Measurements from ENCODE around the gene MAP2K7. TPM values are rescaled to one million over a fixed set of nuclear protein-coding genes. Genes with fewer than 3 reads are reported as not detected.
A peak's percentile ranks its signal among the peaks of the same experiment; 100 is the strongest.
"Not testable (repeated sequence)": the region's sequence is repeated elsewhere in the genome, so short reads cannot be mapped to it uniquely, and the experiment has no call there.

Gene MAP2K7
- total RNA-seq = 20.8 TPM

- DNase-seq (ENCODE audit: low spot score) (peak; percentile 100), ATAC-seq (peak; percentile 83)
Measured at GRCh38 chr19:7903244-7904073, at the start of gene MAP2K7. TSS of gene MAP2K7 (plus strand) at chr19:7903877. CDS start at chr19:7903945, 68 bp downstream.

GRCh38 chr19:7855426-7856108 is 48.1 kb upstream of the MAP2K7 start:
- DNase-seq (ENCODE audit: low spot score) (no peak), ATAC-seq (no peak)

- no peak for ATAC-seq
- DNase-seq (ENCODE audit: low spot score) = no peak
Measured at GRCh38 chr19:7856109-7856591, 47.5 kb upstream of the MAP2K7 start.

GRCh38 chr19:7856679-7857663 is 46.7 kb upstream of the MAP2K7 start:
- no peak for DNase-seq (ENCODE audit: low spot score)
- no peak for ATAC-seq

- DNase-seq (ENCODE audit: low spot score) (no peak), ATAC-seq (no peak)
Measured at GRCh38 chr19:7857727-7858108, 46.0 kb upstream of the MAP2K7 start.

GRCh38 chr19:7858109-7858770 is 45.4 kb upstream of the MAP2K7 start:
- DNase-seq (ENCODE audit: low spot score) = no peak

GRCh38 chr19:7859087-7859486 is 44.6 kb upstream of the MAP2K7 start:
- not testable (repeated sequence) for DNase-seq (ENCODE audit: low spot score); ATAC-seq

More at GRCh38 chr19:7858109-7858770, 45.4 kb upstream of the MAP2K7 start:
- ATAC-seq = no peak

- DNase-seq (ENCODE audit: low spot score) = no peak
Measured at GRCh38 chr19:7859831-7860713, 43.6 kb upstream of the MAP2K7 start.

GRCh38 chr19:7860714-7861618 is 42.7 kb upstream of the MAP2K7 start:
- DNase-seq (ENCODE audit: low spot score) (no peak), ATAC-seq (no peak)

More at GRCh38 chr19:7859831-7860713, 43.6 kb upstream of the MAP2K7 start:
- ATAC-seq = no peak

GRCh38 chr19:7861619-7862412 is 41.9 kb upstream of the MAP2K7 start:
- DNase-seq (ENCODE audit: low spot score) (no peak), ATAC-seq (no peak)

GRCh38 chr19:7862413-7862951 is 41.2 kb upstream of the MAP2K7 start:
- peak; percentile 48 for DNase-seq (ENCODE audit: low spot score)
- peak; percentile 31 for ATAC-seq

- DNase-seq (ENCODE audit: low spot score) (no peak), ATAC-seq (no peak)
Measured at GRCh38 chr19:7863157-7863970, 40.3 kb upstream of the MAP2K7 start.

- ATAC-seq (no peak), DNase-seq (ENCODE audit: low spot score) (no peak)
Measured at GRCh38 chr19:7863971-7864689, 39.5 kb upstream of the MAP2K7 start.

- ATAC-seq = no peak
- no peak for DNase-seq (ENCODE audit: low spot score)
Measured at GRCh38 chr19:7864690-7865074, 39.0 kb upstream of the MAP2K7 start.

GRCh38 chr19:7865262-7865911 is 38.3 kb upstream of the MAP2K7 start:
- ATAC-seq = no peak
- DNase-seq (ENCODE audit: low spot score) = no peak
